Astrocyte (in vitro differentiated cells and primary cell): ENCODE results near the gene CTNNBIP1. TPM values are rescaled to one million over a fixed set of nuclear protein-coding genes. Genes with fewer than 3 reads are reported as not detected.
A peak's percentile ranks its signal among the peaks of the same experiment; 100 is the strongest.

Experiments
- DNase-seq: peaks from one replicate; pipeline ENCODE4 v3.0.0-alpha.2; 2010; ENCODE audit warnings: low read depth
- FAIRE-seq: peaks from 2 replicates; lab custom pipeline; 2011; peaks lifted over from hg19 to GRCh38; lab: Jason Lieb, UNC
- H2AFZ ChIP-seq: 2 replicates; pipeline ENCODE4 v1.6.0; 2012; ENCODE audit warnings: low read depth, low read length, inconsistent platforms
- H3K27ac ChIP-seq: 2 replicates; pipeline ENCODE4 v1.5.1; 2011; ENCODE audit warnings: low read depth, low read length, inconsistent platforms
- H3K27me3 ChIP-seq: 2 replicates; pipeline ENCODE4 v1.6.0; 2011; ENCODE audit warnings: low read length, inconsistent platforms; ENCODE audit not compliant: insufficient read depth
- H3K36me3 ChIP-seq: 2 replicates; pipeline ENCODE4 v1.5.1; 2011; ENCODE audit warnings: low read length, inconsistent platforms; ENCODE audit not compliant: insufficient read depth
- H3K4me1 ChIP-seq: 2 replicates; pipeline ENCODE4 v1.5.1; 2011; ENCODE audit warnings: low read length, inconsistent platforms; ENCODE audit not compliant: insufficient read depth
- H3K4me2 ChIP-seq: 2 replicates; pipeline ENCODE4 v1.6.0; 2012; ENCODE audit warnings: low read length, inconsistent platforms
- H3K4me3 ChIP-seq: 2 replicates; pipeline ENCODE4 v1.5.1; 2011; ENCODE audit warnings: low read depth, mild to moderate bottlenecking, low read length, inconsistent platforms; ENCODE audit not compliant: insufficient read depth
- H3K79me2 ChIP-seq: 2 replicates; pipeline ENCODE4 v1.6.0; 2012; ENCODE audit warnings: mild to moderate bottlenecking, low read length, inconsistent platforms; ENCODE audit not compliant: insufficient read depth
- H3K9ac ChIP-seq: 2 replicates; pipeline ENCODE4 v1.6.0; 2012; ENCODE audit warnings: mild to moderate bottlenecking, low read length, inconsistent platforms
- H3K9me3 ChIP-seq: 2 replicates; pipeline ENCODE4 v1.5.1; 2012; ENCODE audit warnings: low read depth, mild to moderate bottlenecking, low read length, inconsistent platforms; ENCODE audit not compliant: insufficient read depth
- H4K20me1 ChIP-seq: 2 replicates; pipeline ENCODE4 v1.6.0; 2012; ENCODE audit warnings: low read length, inconsistent platforms; ENCODE audit not compliant: insufficient read depth
- H3K27ac Mint-ChIP-seq: one replicate; pipeline ENCODE4 v1.8.0; 2021; ENCODE audit warnings: mild to moderate bottlenecking, mixed read lengths; ENCODE audit not compliant: unreplicated experiment
- H3K27me3 Mint-ChIP-seq: one replicate; pipeline ENCODE4 v1.8.0; 2021; ENCODE audit warnings: low read depth, mixed read lengths; ENCODE audit not compliant: unreplicated experiment
- H3K36me3 Mint-ChIP-seq: one replicate; pipeline ENCODE4 v1.8.0; 2021; ENCODE audit warnings: low read depth, mixed read lengths; ENCODE audit not compliant: unreplicated experiment
- H3K4me1 Mint-ChIP-seq: one replicate; pipeline ENCODE4 v1.8.0; 2021; ENCODE audit warnings: low read depth, mixed read lengths; ENCODE audit not compliant: unreplicated experiment
- H3K4me3 Mint-ChIP-seq: one replicate; pipeline ENCODE4 v1.8.0; 2021; ENCODE audit warnings: mild to moderate bottlenecking, moderate library complexity, mixed read lengths; ENCODE audit not compliant: unreplicated experiment
- H3K9me3 Mint-ChIP-seq: one replicate; pipeline ENCODE4 v1.8.0; 2021; ENCODE audit warnings: mild to moderate bottlenecking, mixed read lengths; ENCODE audit not compliant: unreplicated experiment
- CTCF ChIP-seq: IDR thresholded peaks from 2 replicates; pipeline ENCODE4 v1.5.1; 2011; ENCODE audit warnings: low read depth, mild to moderate bottlenecking, inconsistent platforms, low read length, moderate library complexity; ENCODE audit not compliant: insufficient read depth
- EZH2 ChIP-seq: IDR thresholded peaks from 2 replicates; pipeline ENCODE4 v1.6.1; 2012; ENCODE audit warnings: mild to moderate bottlenecking, low read length, inconsistent platforms; ENCODE audit not compliant: insufficient read depth
- total RNA-seq: library from RNA; stranded (reverse); gene quantifications from 2 replicates; pipeline ENCODE4 v1.2.1, GENCODE V29; 2021

The CTNNBIP1 gene
- total RNA-seq, 1 donor from 2014 or later = 53.7 TPM

- peaks cover 14% of the 10 kb centered on the region for H3K4me1 Mint-ChIP-seq
Measured at GRCh38 chr1:9872430-9873165, 37.5 kb downstream of the CTNNBIP1 start.

GRCh38 chr1:9871707-9872425 is 38.2 kb downstream of the CTNNBIP1 start:
- TF ChIP-seq EZH2 (no peak), CTCF (no peak)
- no peak overlapping the region for H3K27ac ChIP-seq
- Mint-ChIP-seq H3K27me3 (no peaks in the 10 kb centered on the region), H3K4me3 (no peak overlapping the region), H3K36me3 (no peaks in the 10 kb centered on the region), H3K27ac (no peak overlapping the region), H3K4me1 (peaks cover 14% of the 10 kb centered on the region), H3K9me3 (no peaks in the 10 kb centered on the region)
- H3K4me1 ChIP-seq = peaks cover 16% of the 10 kb centered on the region
- peaks cover 8% of the 10 kb centered on the region for H4K20me1 ChIP-seq
- no peak for FAIRE-seq
- no peak for DNase-seq
- no peaks in the 10 kb centered on the region for H3K79me2 ChIP-seq
- no peaks in the 10 kb centered on the region for H3K27me3 ChIP-seq
- H3K9me3 ChIP-seq = no peaks in the 10 kb centered on the region
- peaks cover 2% of the 10 kb centered on the region for H3K36me3 ChIP-seq
- no peak overlapping the region for H2AFZ ChIP-seq
- H3K9ac ChIP-seq = no peak overlapping the region
- no peak overlapping the region for H3K4me2 ChIP-seq
- H3K4me3 ChIP-seq = no peak overlapping the region

More at GRCh38 chr1:9872430-9873165, 37.5 kb downstream of the CTNNBIP1 start:
- Histone ChIP-seq H3K4me1 (peaks cover 16% of the 10 kb centered on the region), H3K9me3 (no peaks in the 10 kb centered on the region), H3K27me3 (no peaks in the 10 kb centered on the region), H2AFZ (no peak overlapping the region), H3K79me2 (no peaks in the 10 kb centered on the region), H4K20me1 (peaks cover 10% of the 10 kb centered on the region), H3K27ac (no peak overlapping the region), H3K36me3 (peaks cover 2% of the 10 kb centered on the region), H3K9ac (no peak overlapping the region), H3K4me2 (peak overlapping the region; percentile 26), H3K4me3 (no peak overlapping the region)
- no peak overlapping the region for H3K4me3 Mint-ChIP-seq
- peak; percentile 39 for DNase-seq
- H3K27me3 Mint-ChIP-seq = no peaks in the 10 kb centered on the region
- H3K27ac Mint-ChIP-seq = no peak overlapping the region
- no peaks in the 10 kb centered on the region for H3K9me3 Mint-ChIP-seq
- FAIRE-seq = no peak
- H3K36me3 Mint-ChIP-seq = no peaks in the 10 kb centered on the region
- TF ChIP-seq EZH2 (no peak), CTCF (no peak)
